H9 (cell line): Measurements from ENCODE around the gene YTHDC1. TPM values are rescaled to one million over a fixed set of nuclear protein-coding genes. Genes with fewer than 3 reads are reported as not detected.

Source experiments
- DNase-seq: peaks from one replicate; pipeline ENCODE4 v3.0.0-alpha.2; 2017
- H2AFZ ChIP-seq: one replicate; pipeline ENCODE4 v1.6.1; 2013; ENCODE audit warnings: mild to moderate bottlenecking, low read length, control low read depth, moderate library complexity
- H2AK5ac ChIP-seq: 2 replicates; pipeline ENCODE4 v1.6.1; 2013; ENCODE audit warnings: low read length, control low read depth, mixed read lengths; ENCODE audit not compliant: insufficient read length
- H2BK120ac ChIP-seq: one replicate; pipeline ENCODE4 v1.6.1; 2013; ENCODE audit warnings: low read depth, mild to moderate bottlenecking, low read length, control low read depth, inconsistent platforms; ENCODE audit not compliant: poor library complexity, severe bottlenecking
- H2BK12ac ChIP-seq: 2 replicates; pipeline ENCODE4 v1.6.1; 2013; ENCODE audit warnings: low read length, control low read depth, mixed read lengths, low read depth; ENCODE audit not compliant: insufficient read length
- H2BK15ac ChIP-seq: 2 replicates; pipeline ENCODE4 v1.6.1; 2013; ENCODE audit warnings: low read depth, low read length, control low read depth
- H2BK20ac ChIP-seq: one replicate; pipeline ENCODE4 v1.6.1; 2013; ENCODE audit warnings: low read depth, mild to moderate bottlenecking, low read length, control low read depth, inconsistent platforms; ENCODE audit not compliant: poor library complexity, severe bottlenecking
- H2BK5ac ChIP-seq: 2 replicates; pipeline ENCODE4 v1.6.1; 2013; ENCODE audit warnings: low read length, control low read depth, mixed read lengths; ENCODE audit not compliant: insufficient read length
- H3K14ac ChIP-seq: 2 replicates; pipeline ENCODE4 v1.6.1; 2013; ENCODE audit warnings: low read length, control low read depth; ENCODE audit not compliant: insufficient read depth
- H3K18ac ChIP-seq: 2 replicates; pipeline ENCODE4 v1.6.1; 2013; ENCODE audit warnings: low read depth, mild to moderate bottlenecking, mixed read lengths, low read length, control low read depth; ENCODE audit not compliant: insufficient read length
- H3K23ac ChIP-seq: 2 replicates; pipeline ENCODE4 v1.6.1; 2013; ENCODE audit warnings: low read length, control low read depth, mixed read lengths, low read depth; ENCODE audit not compliant: insufficient read length
- H3K23me2 ChIP-seq: 2 replicates; pipeline ENCODE4 v1.6.1; 2013; ENCODE audit warnings: low read depth, mild to moderate bottlenecking, mixed read lengths, low read length, control low read depth; ENCODE audit not compliant: insufficient read length, poor library complexity, severe bottlenecking
- H3K27ac ChIP-seq: 2 replicates; pipeline ENCODE4 v1.5.1; 2013; ENCODE audit warnings: low read length, control low read depth, mixed read lengths, low read depth; ENCODE audit not compliant: insufficient read length
- H3K27me3 ChIP-seq: 2 replicates; pipeline ENCODE4 v1.6.1; 2013; ENCODE audit warnings: low read length, control low read depth, inconsistent platforms; ENCODE audit not compliant: insufficient read depth
- H3K4ac ChIP-seq: 2 replicates; pipeline ENCODE4 v1.6.1; 2013; ENCODE audit warnings: low read depth, mild to moderate bottlenecking, control low read depth, inconsistent platforms, low read length, moderate library complexity
- H3K4me1 ChIP-seq: 2 replicates; pipeline ENCODE4 v1.6.1; 2013; ENCODE audit warnings: low read length, control low read depth, inconsistent platforms; ENCODE audit not compliant: insufficient read depth
- H3K4me2 ChIP-seq: 2 replicates; pipeline ENCODE4 v1.6.1; 2013; ENCODE audit warnings: low read length, control low read depth, mixed read lengths; ENCODE audit not compliant: insufficient read length, insufficient read depth
- H3K56ac ChIP-seq: 2 replicates; pipeline ENCODE4 v1.6.1; 2013; ENCODE audit warnings: low read depth, mild to moderate bottlenecking, mixed read lengths, low read length, control low read depth; ENCODE audit not compliant: insufficient read length
- H3K79me1 ChIP-seq: 2 replicates; pipeline ENCODE4 v1.6.1; 2013; ENCODE audit warnings: low read depth, mild to moderate bottlenecking, moderate library complexity, low read length, control low read depth, inconsistent platforms; ENCODE audit not compliant: insufficient read depth, poor library complexity, severe bottlenecking
- H3K79me2 ChIP-seq: 2 replicates; pipeline ENCODE4 v1.6.1; 2013; ENCODE audit warnings: low read length, control low read depth, inconsistent platforms; ENCODE audit not compliant: insufficient read depth
- H3K9ac ChIP-seq: 2 replicates; pipeline ENCODE4 v1.6.1; 2013; ENCODE audit warnings: low read length, control low read depth, mixed read lengths; ENCODE audit not compliant: insufficient read length; ENCODE audit errors: extremely low read depth
- H3K9me3 ChIP-seq: one replicate; pipeline ENCODE4 v1.6.1; 2013; ENCODE audit warnings: low read depth, low read length, inconsistent platforms; ENCODE audit not compliant: control insufficient read depth
- H3T11ph ChIP-seq: one replicate; pipeline ENCODE4 v1.6.1; 2013; ENCODE audit warnings: mild to moderate bottlenecking, low read length, control low read depth, inconsistent platforms
- H4K20me1 ChIP-seq: one replicate; pipeline ENCODE4 v1.6.1; 2013; ENCODE audit not compliant: control insufficient read depth, insufficient read length, insufficient read depth
- H4K5ac ChIP-seq: 2 replicates; pipeline ENCODE4 v1.6.1; 2013; ENCODE audit warnings: low read depth, mild to moderate bottlenecking, mixed read lengths, low read length, control low read depth; ENCODE audit not compliant: insufficient read length
- H4K8ac ChIP-seq: replicated peaks from 2 replicates; pipeline ENCODE4 v1.6.1; 2013; ENCODE audit warnings: low read length, control low read depth, mixed read lengths, low read depth; ENCODE audit not compliant: insufficient read length
- H4K91ac ChIP-seq: 2 replicates; pipeline ENCODE4 v1.6.1; 2013; ENCODE audit warnings: low read depth, mild to moderate bottlenecking, moderate library complexity, mixed read lengths, low read length, control low read depth; ENCODE audit not compliant: insufficient read length
- H3K27ac Mint-ChIP-seq, 3 experiments: 2 replicates in 2 of 3; 3 replicates in 1 of 3; pipeline ENCODE4 v1.8.0; 2020 to 2021; ENCODE audit warnings: mixed read lengths in 3 of 3, mild to moderate bottlenecking in 1 of 3, moderate library complexity in 1 of 3
- H3K27me3 Mint-ChIP-seq: 2 replicates; pipeline ENCODE4 v1.8.0; 2021; ENCODE audit warnings: low read depth, mild to moderate bottlenecking, moderate library complexity, mixed read lengths
- H3K36me3 Mint-ChIP-seq, 3 experiments: 2 replicates in 2 of 3; 3 replicates in 1 of 3; pipeline ENCODE4 v1.8.0; 2020 to 2021; ENCODE audit warnings: low read depth in 3 of 3, mixed read lengths in 3 of 3; ENCODE audit not compliant: insufficient read depth in 1 of 3
- H3K4me1 Mint-ChIP-seq, 2 experiments: 2 replicates each; pipeline ENCODE4 v1.8.0; 2020; ENCODE audit warnings: mixed read lengths in 2 of 2
- H3K4me3 Mint-ChIP-seq, 2 experiments: 2 replicates in 1 of 2; 3 replicates in 1 of 2; pipeline ENCODE4 v1.8.0; 2020 to 2021; ENCODE audit warnings: mild to moderate bottlenecking in 2 of 2, mixed read lengths in 2 of 2, moderate library complexity in 1 of 2
- H3K9me3 Mint-ChIP-seq, 2 experiments: 2 replicates in 1 of 2; 3 replicates in 1 of 2; pipeline ENCODE4 v1.8.0; 2020; ENCODE audit warnings: mild to moderate bottlenecking in 2 of 2, mixed read lengths in 2 of 2, moderate library complexity in 1 of 2
- CTCF ChIP-seq: fragments of 200-600 bp; sonication (generic); conservative IDR thresholded peaks from 3 replicates; pipeline ENCODE4 v1.8.0; 2021; ENCODE audit warnings: antibody characterized with exemption, mild to moderate bottlenecking
- WGBS: extraction: QIAGEN DNeasy Blood & Tissue Kit; methylation state at CpG from one replicate; pipeline ENCODE4 v1.1.7; 2013; ENCODE audit warnings: missing lambda C conversion rate, low lambda C conversion rate, mixed read lengths; ENCODE audit not compliant: insufficient read length; ENCODE audit errors: extremely low coverage; 5-methylcytosine and 5-hydroxymethylcytosine counted together
- total RNA-seq: library from RNA; stranded (reverse); gene quantifications from 2 replicates; pipeline ENCODE4 v1.2.1, GENCODE V29; 2021

The YTHDC1 gene
- total RNA-seq, 1 experiment from 2014 or later, result 158 TPM

GRCh38 chr4:68346461-68346860 lies 3.4 kb downstream of the YTHDC1 start:
- no peak overlapping the region for H3K56ac ChIP-seq
- no peak overlapping the region for H3K23ac ChIP-seq
- Mint-ChIP-seq H3K4me1 (peaks cover 38 to 46% of the 10 kb centered on the region in 2 experiments), H3K27ac (no peak overlapping the region; a peak in 1 of 7 replicates), H3K27me3 (no peaks in the 10 kb centered on the region), H3K36me3 (peaks cover 10 to 26% (median 14%) of the 10 kb centered on the region in 3 experiments), H3K4me3 (peak overlapping the region in 1 of 2 experiments; percentile 93; a peak in 2 of 5 replicates), H3K9me3 (no peaks in the 10 kb centered on the region)
- H3K4me2 ChIP-seq, result no peak overlapping the region
- H3K9me3 ChIP-seq, result no peaks in the 10 kb centered on the region
- H3K4me1 ChIP-seq, result no peaks in the 10 kb centered on the region; the same call in 1 of the 2 replicates
- no peak overlapping the region for H3K4ac ChIP-seq
- no peak overlapping the region for H4K5ac ChIP-seq
- no peak overlapping the region for H4K91ac ChIP-seq
- H3T11ph ChIP-seq, result no peak overlapping the region
- H2AK5ac ChIP-seq, result no peak overlapping the region
- no peaks in the 10 kb centered on the region for H4K20me1 ChIP-seq
- no CpG with 5 or more reads among the region's 3 CpGs for WGBS
- H3K9ac ChIP-seq, result no peak overlapping the region
- H3K23me2 ChIP-seq, result peaks cover 3% of the 10 kb centered on the region
- H3K14ac ChIP-seq, result no peak overlapping the region
- H2AFZ ChIP-seq, result no peak overlapping the region
- peaks cover 62% of the 10 kb centered on the region for H3K79me2 ChIP-seq
- H2BK15ac ChIP-seq, result no peak overlapping the region
- H4K8ac ChIP-seq, result no peak overlapping the region
- H3K18ac ChIP-seq, result no peak overlapping the region
- no peak for DNase-seq
- H2BK20ac ChIP-seq, result no peak overlapping the region
- TF ChIP-seq CTCF, result no peak
- no peak overlapping the region for H3K27ac ChIP-seq
- H3K27me3 ChIP-seq, result no peaks in the 10 kb centered on the region
- no peaks in the 10 kb centered on the region for H3K79me1 ChIP-seq
- no peak overlapping the region for H2BK120ac ChIP-seq
- H2BK5ac ChIP-seq, result no peak overlapping the region
- H2BK12ac ChIP-seq, result no peak overlapping the region
